GM18858 (cell line): ENCODE measurements around the gene RAD51C.
"Not testable (repeated sequence)": the region's sequence is repeated elsewhere in the genome, so short reads cannot be mapped to it uniquely, and the experiment has no call there.

Experiments
- ATAC-seq: cut with Tn5 transposase; IDR thresholded peaks from one replicate; pipeline ENCODE4 v1.9.1; 2021; ENCODE audit not compliant: unreplicated experiment

The RAD51C gene

DNA sequence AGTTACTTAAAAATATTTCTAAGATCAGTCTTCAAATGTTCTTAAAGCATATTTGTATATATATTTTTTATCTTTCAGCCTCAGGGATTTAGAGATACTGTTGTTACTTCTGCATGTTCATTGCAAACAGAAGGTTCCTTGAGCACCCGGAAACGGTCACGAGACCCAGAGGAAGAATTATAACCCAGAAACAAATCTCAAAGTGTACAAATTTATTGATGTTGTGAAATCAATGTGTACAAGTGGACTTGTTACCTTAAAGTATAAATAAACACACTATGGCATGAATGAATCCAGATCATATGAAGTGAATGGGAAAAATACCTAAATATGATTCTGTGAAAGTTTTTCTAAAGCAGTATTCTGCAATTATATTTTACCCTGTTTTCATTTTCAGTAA is 41.6 kb downstream of the RAD51C start:
- no peak for ATAC-seq

DNA sequence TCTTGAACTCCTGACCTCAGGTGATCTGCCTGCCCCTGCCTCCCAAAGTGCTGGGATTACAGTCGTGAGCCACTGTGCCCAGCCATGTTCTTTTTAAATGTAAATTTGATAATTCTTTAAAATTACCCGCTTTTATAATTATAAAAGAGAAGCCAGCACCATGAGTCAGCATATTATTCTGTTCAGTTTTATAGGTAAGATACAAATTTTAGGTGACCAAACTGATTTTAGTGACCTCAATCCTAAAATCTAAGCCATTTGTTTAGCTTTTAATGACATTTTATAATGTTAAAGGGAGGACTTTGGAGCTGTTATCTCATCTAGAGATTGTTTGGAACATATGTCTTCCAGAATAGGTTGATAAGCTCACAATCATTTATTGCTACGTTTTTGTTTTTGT is 42.4 kb downstream of the RAD51C start:
- no peak for ATAC-seq

DNA sequence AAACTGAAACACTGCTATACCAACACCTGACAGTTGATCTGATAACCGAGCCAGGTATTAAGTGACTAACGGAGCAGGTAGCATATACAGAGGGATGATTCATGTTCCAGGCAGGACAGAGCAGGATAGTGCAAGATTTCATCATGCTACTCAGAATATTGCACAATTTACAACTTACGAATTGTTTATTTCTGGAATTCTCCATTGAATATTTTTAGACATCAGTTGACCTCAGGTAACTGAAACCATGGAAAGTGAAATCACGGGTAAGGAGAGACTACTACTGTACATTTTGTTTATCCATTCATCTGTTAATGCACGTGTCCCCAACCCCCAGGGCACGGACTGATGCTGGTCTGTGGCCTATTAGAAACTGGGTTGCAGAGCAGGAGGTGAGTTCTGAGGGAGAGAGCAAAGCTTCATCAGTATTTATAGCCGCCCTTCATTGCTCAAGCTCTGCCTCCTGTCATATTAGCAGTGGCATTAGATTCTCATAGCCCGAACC is 48.8 kb downstream of the RAD51C start:
- no peak for ATAC-seq

DNA sequence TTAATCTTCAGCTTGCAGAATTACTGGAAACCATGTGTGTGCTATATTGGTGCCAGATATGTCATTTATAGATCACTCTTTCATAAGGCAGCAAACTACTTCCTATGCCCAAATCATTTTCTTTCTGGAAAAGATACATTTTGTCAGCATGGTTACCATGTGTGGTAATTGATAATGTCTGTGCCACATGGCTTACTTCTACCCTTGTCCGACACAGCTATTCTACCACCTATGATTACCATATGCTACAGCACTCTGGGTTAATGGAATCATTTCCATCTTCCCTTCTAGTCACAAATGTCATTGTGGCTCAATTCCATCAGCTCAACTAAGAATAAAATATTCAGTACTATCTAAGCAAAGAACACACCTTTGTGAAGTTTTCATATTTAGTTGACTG is 55.3 kb downstream of the RAD51C start:
- ATAC-seq: no peak

DNA sequence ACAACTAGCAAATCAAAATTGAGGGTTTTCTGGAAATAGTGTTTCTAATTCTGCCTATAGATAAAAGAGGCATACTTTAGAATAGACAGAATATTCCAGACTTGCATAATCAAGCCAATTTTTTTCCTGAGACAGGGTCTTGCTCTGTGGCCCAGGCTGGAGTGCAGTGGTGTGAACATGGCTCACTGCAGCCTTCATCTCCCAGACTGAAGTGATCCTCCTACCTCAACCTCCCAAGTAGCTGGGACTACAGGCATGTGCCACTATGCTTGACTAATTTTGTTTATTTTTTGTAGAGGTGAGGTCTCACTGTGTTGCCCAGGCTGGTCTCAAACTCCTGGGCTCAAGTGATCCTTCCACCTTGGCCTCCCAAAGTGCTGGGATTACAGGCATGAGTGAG is 57.2 kb downstream of the RAD51C start:
- not testable (repeated sequence) for ATAC-seq

DNA sequence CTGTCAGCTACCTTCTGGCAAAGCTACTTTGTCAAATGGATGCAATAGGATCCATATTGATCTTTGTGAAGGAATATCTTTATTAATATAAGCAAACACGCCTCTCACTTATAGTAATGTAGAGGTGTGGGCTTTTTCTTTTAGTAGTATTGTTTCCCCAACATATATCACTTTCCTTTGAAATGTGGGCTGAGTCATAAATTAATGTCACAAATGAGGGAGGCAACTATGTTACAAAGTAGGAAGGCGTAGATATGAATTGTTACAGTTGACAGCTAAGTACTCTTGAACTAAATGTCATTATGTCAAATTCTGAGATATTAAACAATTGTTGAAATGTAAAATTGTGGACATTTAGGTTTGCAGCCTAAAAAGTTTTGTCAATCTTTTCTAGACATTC is 60.6 kb downstream of the RAD51C start:
- ATAC-seq: no peak

DNA sequence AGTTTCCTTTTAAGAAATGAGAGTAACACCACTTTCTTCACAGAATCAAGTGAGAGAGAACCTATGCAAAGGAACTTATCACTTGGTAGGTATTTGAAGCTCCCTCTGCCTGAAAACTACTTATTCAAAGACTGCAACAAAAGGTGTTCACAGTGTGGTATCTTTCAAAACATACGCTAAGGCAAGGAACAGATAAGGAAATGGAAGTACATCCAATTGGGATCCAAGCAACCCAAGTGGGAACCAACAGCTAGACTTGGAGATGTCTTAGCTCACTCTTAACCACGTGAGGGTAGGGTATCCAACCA is 62.8 kb downstream of the RAD51C start:
- ATAC-seq: no peak

DNA sequence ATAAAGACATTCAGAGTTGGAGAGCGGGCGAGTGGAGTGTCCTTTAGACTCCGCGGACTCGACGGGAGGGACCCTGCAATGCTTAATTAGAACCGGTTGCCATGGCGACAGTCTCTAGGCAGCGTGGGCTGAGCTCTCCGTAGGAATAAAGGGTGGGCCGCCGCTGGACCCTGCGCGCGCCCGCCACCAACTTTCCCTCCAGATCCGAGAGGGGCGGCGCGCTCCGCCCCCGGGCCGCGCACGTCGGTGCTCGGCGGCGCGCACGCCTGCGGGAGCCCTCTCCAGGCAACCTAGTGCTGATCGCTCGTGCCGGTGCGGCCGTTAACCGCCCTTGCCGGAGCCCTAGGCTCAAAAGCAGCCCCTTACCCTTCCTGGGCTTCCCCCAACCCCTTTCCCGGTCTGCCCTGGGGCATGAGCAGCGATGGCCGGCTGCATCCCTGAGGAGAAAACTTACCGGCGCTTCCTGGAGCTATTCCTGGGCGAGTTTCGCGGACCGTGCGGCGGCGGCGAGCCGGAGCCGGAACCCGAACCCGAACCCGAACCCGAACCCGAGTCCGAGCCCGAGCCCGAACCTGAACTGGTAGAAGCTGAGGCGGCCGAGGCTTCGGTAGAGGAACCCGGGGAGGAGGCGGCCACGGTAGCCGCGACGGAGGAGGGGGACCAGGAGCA is 63.3 kb downstream of the RAD51C start, which contains the start of gene PPM1E:
PPM1E (plus strand) TSS at position 278 of the 669 bp plus-strand sequence.
- no peak for ATAC-seq

DNA sequence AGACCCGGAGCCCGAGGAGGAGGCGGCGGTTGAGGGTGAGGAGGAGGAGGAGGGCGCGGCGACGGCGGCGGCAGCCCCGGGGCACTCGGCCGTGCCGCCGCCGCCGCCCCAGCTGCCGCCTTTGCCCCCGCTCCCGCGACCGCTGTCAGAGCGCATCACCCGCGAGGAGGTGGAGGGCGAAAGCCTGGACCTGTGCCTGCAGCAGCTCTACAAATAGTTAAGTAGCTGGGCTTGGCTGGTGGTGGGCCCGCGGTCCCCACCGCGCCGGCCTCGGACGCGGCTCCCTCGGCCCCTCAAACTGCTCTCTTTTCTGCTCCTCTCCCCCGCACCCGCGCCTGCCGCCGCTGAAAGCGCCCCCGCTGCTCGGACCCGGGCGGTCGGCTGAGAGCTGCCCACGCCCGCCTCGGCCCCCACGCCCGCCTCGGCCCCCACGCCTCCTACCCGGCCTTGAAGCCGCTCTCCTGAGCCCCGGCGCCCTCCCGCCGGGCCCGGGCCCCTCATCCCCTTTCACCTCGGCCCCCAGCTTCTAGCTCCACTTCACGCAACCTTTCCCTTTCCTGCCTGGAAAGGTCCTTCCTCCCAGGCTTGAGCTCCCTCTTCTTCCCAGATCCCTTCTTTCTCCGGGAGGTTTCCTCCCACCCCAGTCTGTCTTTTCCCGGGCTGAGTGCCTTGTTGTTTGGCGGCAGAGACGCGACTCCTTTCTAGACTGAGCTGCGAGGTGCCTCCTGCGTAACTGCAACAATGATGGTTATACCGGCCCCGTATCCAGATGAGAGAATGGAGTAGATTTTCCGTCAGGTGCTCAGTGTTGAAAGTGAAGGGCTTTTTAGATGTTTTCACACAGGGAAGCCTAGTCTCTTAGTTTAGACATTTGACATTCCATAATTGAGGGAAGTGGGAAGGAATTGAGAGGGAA is 64.1 kb downstream of the RAD51C start:
- no peak for ATAC-seq

DNA sequence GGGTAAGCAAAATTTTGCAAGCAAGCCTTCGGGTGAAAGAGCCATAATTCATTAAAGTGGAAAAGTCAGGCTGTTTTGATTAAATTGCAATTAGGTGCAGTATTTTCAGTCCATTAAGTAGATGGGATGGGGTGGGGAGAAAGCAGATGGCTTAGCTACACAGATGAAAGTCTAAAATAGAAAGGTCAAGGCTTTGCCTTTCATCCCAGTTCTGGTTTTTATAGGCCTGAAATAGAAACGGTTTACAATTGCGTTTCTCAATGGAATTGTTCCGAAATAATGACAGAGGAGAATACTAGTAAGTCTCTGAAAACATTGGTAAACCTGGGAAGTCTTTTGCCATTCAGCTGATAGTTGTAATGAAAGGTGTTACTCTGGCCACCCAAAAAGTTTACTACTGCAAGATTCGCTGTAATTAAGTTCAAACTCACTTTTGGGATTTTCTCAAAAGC is 64.8 kb downstream of the RAD51C start:
- no peak for ATAC-seq

DNA sequence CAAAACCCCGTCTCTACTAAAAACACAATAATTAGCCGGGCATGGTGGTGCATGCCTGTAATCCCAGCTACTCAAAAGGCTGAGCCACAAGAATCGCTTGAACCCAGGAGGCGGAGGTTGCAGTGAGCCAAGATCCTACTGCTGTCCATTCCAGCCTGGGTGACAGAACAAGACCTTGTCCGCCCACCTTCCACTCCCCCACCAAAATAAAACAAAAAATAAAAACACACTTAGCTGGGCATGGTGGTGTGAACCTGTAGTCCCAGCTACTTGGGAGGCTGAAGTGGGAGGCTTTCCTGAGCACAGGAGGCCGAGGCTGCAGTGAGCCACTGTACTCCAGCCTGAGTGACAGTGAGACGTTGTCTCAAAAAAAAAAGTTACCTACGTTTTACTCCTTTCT is 66.5 kb downstream of the RAD51C start:
- no peak for ATAC-seq

DNA sequence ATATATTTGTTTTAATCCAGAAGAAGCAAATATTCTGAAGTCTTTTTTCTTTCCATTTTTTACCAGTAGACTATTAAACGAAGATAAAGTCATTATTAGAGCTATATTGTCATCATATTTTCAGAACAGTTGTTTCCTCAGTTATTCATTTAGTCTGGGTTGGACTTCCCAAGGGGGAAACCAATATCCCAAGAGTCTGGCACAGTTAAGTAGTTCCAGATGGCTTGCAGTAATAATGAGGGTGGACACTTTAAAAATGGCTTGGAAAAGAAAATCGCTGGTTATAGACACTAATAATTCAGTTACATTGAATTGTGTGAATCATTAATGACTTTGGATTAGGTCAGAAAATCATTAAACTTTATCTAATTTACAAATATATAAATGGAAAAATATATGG is 67.1 kb downstream of the RAD51C start:
- ATAC-seq: no peak

DNA sequence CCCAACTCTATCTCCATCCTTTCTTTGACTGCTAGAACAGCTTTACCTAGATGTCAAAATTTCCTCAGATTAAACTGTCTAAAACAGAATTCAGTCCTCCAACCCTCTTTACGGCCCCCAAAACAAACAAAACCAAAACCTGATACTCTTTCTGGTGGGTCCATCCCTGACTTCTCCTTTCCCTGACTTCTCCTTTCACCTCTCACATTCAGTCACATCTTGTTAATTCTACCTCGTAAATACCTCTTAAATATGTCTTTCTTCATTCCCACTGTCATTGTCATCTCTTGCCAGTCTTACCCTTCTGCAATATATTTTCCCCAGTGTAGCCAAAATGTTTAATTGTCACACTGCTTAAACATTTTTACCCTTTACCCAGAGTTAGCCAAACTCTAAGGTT is 67.8 kb downstream of the RAD51C start:
- ATAC-seq: no peak

DNA sequence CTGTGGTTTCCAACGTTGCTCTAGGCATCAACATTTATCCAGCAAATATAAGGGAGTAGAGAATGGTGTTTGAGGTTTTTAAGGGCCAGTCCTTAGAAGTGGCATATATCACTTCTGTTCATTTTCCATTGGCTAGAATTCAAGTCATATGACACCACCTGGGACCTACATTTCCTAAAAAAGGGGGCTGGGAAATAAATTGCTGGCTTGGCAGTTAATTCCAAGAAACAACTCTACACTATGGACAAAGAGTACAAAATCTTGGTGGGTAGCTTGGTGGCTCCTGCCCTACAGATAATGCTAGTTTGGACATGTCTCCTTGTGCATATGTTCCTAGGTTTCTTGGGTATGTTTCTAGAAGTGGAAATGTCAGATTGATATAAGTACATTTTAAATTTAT is 70.9 kb downstream of the RAD51C start:
- no peak for ATAC-seq

DNA sequence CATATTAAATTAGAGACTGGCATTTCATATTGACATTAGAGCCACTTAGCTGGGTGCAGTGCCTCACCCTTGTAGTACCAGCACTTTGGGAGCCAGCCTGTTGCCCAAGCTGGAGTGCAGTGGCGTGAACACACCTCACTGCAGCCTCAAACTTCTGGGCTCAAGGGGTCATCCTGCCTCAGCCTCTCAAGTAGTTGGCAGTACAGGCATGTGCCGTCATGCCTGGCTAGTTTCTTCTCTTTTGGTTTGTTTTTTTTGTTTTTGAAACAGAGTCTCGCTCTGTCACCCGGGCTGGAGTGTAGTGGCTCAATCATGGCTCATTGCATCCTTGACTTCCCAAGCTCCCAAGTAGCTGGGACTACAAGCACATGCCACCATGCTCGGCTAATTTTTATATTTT is 72.0 kb downstream of the RAD51C start:
- ATAC-seq: no peak

DNA sequence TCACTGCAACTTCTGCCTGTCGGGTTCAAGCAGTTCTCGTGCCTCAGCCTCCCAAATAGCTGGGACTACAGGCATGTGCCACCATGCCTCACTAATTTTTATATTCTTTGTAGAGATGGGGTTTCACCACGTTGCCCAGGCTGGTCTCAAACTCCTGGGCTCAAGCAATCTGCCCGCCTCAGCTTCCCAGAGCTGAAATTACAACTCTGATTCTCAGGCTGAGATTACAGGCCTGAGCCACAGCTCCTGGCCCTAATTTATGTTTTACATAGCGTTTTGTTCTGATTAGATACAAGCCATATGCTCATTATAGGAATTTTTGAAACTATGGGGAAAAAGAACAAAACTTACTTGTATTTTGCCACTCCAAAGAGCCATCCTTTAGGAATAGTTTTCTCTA is 86.1 kb downstream of the RAD51C start:
- ATAC-seq: not testable (repeated sequence)

DNA sequence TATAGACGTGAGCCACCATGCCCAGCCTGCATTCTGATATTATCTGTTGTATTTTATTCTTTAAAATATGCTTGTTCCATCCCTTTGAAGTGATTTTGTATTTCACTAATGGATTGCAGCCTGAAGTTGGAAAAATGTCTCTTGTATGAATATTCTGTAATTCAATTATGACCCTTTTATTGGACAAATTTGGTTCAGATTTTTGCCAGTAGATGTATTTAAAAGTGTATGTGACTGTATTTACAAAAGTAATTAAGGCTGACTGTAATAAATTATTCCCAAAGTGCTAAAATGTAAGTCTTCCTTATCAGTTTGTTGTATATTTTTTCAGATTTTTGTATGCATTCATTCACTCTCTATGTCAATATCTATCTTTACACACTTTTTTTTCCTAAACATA is 87.0 kb downstream of the RAD51C start:
- ATAC-seq: no peak

DNA sequence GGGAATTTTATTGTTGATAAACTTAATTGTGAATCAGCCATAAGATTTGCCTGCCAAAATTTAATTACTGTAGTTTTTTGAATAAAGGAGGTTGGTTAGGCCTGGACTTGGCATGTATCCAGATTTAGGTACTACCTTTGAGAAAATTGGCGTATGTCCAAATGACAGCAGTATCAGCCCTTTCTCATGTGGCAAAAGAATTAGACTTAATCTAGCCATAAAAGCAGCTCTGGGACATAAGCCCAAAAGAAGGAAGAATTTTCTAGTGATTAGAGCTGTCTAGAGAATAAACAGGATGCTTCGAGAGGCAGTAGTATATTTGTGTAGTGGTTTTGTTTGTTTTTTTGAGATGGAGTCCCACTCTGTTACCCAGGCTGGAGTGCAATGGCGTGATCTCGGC is 91.0 kb downstream of the RAD51C start:
- ATAC-seq: no peak

DNA sequence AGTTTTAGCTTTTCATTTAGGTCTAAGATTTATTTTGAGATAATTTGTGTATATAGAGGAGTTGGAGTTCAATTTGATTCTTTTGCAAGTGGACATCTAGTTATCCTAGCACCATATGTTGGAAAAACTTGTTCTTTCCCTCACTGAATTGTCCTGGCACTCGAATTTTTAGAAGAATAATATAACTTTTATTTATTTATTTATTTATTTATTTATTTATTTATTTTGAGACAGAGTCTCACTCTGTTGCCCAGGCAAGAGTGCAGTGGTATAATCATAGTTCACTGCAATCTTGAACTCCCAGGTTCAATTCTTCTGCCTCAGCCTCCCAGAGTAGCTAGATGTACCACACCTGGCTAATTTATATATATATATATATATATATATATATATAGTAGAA is 92.7 kb downstream of the RAD51C start:
- ATAC-seq: no peak
